Neural cell (in vitro differentiated cells): ENCODE measurements around the gene TUBAL3. TPM values are rescaled to one million over a fixed set of nuclear protein-coding genes. Genes with fewer than 3 reads are reported as not detected.
"Not testable (repeated sequence)": the region's sequence is repeated elsewhere in the genome, so short reads cannot be mapped to it uniquely, and the experiment has no call there.

Experiments
- H2AFZ ChIP-seq: fragments of 200-600, 300-800 bp; sonication (generic), shearing (Covaris generic); 2 replicates; pipeline ENCODE4 v1.6.0; 2014; ENCODE audit warnings: low read depth, mild to moderate bottlenecking, antibody characterized with exemption, low read length, moderate library complexity
- H3F3A ChIP-seq: fragments of 200-600 bp; shearing (Covaris generic); 2 replicates; pipeline ENCODE4 v1.6.1; 2016; ENCODE audit warnings: mild to moderate bottlenecking, moderate library complexity, mixed read lengths, antibody characterized with exemption, low read length; ENCODE audit not compliant: insufficient read depth, poor library complexity, severe bottlenecking
- H3K27ac ChIP-seq: fragments of 200-600, 300-800 bp; sonication (generic), shearing (Covaris generic); 2 replicates; pipeline ENCODE4 v1.5.1; 2014; ENCODE audit warnings: mild to moderate bottlenecking, low read length, moderate library complexity
- H3K27me3 ChIP-seq: fragments of 300-800, 200-600 bp; sonication (generic), shearing (Covaris generic); 2 replicates; pipeline ENCODE4 v1.6.0; 2014; ENCODE audit warnings: mild to moderate bottlenecking, low read depth, low read length, moderate library complexity; ENCODE audit not compliant: insufficient read depth
- H3K36me3 ChIP-seq: fragments of 300-800, 200-600 bp; sonication (generic), shearing (Covaris generic); 2 replicates; pipeline ENCODE4 v1.5.1; 2014; ENCODE audit warnings: mild to moderate bottlenecking, antibody characterized with exemption, low read length, moderate library complexity; ENCODE audit not compliant: insufficient read depth
- H3K4me2 ChIP-seq: fragments of 300-800, 200-600 bp; sonication (generic), shearing (Covaris generic); 2 replicates; pipeline ENCODE4 v1.6.0; 2014; ENCODE audit warnings: mild to moderate bottlenecking, low read length
- H3K4me3 ChIP-seq: fragments of 300-800, 200-600 bp; sonication (generic), shearing (Covaris generic); 2 replicates; pipeline ENCODE4 v1.5.1; 2014; ENCODE audit warnings: mild to moderate bottlenecking, low read length, moderate library complexity
- H3K79me2 ChIP-seq: fragments of 200-600 bp; shearing (Covaris generic); replicated peaks from 2 replicates; pipeline ENCODE4 v1.6.0; 2014; ENCODE audit warnings: mild to moderate bottlenecking, low read length, moderate library complexity; ENCODE audit not compliant: insufficient read depth
- H3K9ac ChIP-seq: fragments of 300-800, 200-600 bp; sonication (generic), shearing (Covaris generic); 2 replicates; pipeline ENCODE4 v1.6.1; 2016; ENCODE audit warnings: mild to moderate bottlenecking, low read length, mixed read lengths
- H3K9me2 ChIP-seq: fragments of 200-600 bp; shearing (Covaris generic); 2 replicates; pipeline ENCODE4 v1.6.1; 2016; ENCODE audit warnings: mild to moderate bottlenecking, low read length, mixed read lengths; ENCODE audit not compliant: insufficient read depth
- H3K9me3 ChIP-seq: fragments of 200-600, 300-800 bp; sonication (generic), shearing (Covaris generic); 2 replicates; pipeline ENCODE4 v1.6.1; 2016; ENCODE audit warnings: mild to moderate bottlenecking, mixed run types, low read length, moderate library complexity, mixed read lengths
- H4K20me1 ChIP-seq: fragments of 200-600 bp; shearing (Covaris generic); 2 replicates; pipeline ENCODE4 v1.6.1; 2016; ENCODE audit warnings: mild to moderate bottlenecking, mixed run types; ENCODE audit not compliant: insufficient read depth
- CTCF ChIP-seq: fragments of 450-650 bp; IDR thresholded peaks from 2 replicates; pipeline ENCODE4 v1.5.1; 2014; ENCODE audit warnings: antibody characterized with exemption, mild to moderate bottlenecking, moderate library complexity; ENCODE audit not compliant: poor library complexity, severe bottlenecking
- EP300 ChIP-seq: fragments of 450-650 bp; conservative IDR thresholded peaks from 2 replicates; pipeline ENCODE4 v1.6.1; 2014; ENCODE audit warnings: antibody characterized with exemption, mild to moderate bottlenecking, moderate library complexity; ENCODE audit not compliant: poor library complexity, severe bottlenecking
- EZH2 ChIP-seq: fragments of 200-600, 300-800 bp; shearing (Covaris generic), sonication (generic); IDR thresholded peaks from 2 replicates; pipeline ENCODE4 v1.6.1; 2014; ENCODE audit warnings: antibody characterized with exemption, low read length, borderline replicate concordance, mild to moderate bottlenecking; ENCODE audit not compliant: insufficient read depth, poor library complexity, severe bottlenecking
- MXI1 ChIP-seq: fragments of 450-650 bp; conservative IDR thresholded peaks from 2 replicates; pipeline ENCODE4 v1.6.1; 2014; ENCODE audit warnings: antibody characterized with exemption, mild to moderate bottlenecking; ENCODE audit not compliant: poor library complexity, severe bottlenecking
- POLR2AphosphoS5 ChIP-seq: IDR thresholded peaks from 2 replicates; pipeline ENCODE4 v1.6.1; 2012
- RAD21 ChIP-seq: fragments of 450-650 bp; conservative IDR thresholded peaks from 2 replicates; pipeline ENCODE4 v1.6.1; 2014; ENCODE audit warnings: antibody characterized with exemption, mild to moderate bottlenecking, moderate library complexity
- SMC3 ChIP-seq: fragments of 450-650 bp; conservative IDR thresholded peaks from 2 replicates; pipeline ENCODE4 v1.6.1; 2014; ENCODE audit warnings: antibody characterized with exemption, mild to moderate bottlenecking, moderate library complexity; ENCODE audit not compliant: poor library complexity
- TAF1 ChIP-seq: IDR thresholded peaks from 2 replicates; pipeline ENCODE4 v1.6.1; 2012; ENCODE audit warnings: low read depth
- polyA plus RNA-seq: library from polyadenylated mRNA; depleted of rRNA; stranded (reverse); fragments of >200 nt; gene quantifications from 2 replicates; pipeline ENCODE4 v1.2.3, GENCODE V29; 2014
- TF ChIP-seq, protein P1 (sequence below): IDR thresholded peaks from 2 replicates; pipeline ENCODE4 v1.6.1; 2012; ENCODE audit warnings: borderline replicate concordance

Gene TUBAL3
- polyA plus RNA-seq, 1 donor from 2014 or later: not detected

- H3K36me3 ChIP-seq, H2AFZ ChIP-seq, H3K27ac ChIP-seq: not testable (repeated sequence)
These were observed 25.4 kb downstream of the TUBAL3 start for GRCh38 chr10:5379202-5379601.

DNA sequence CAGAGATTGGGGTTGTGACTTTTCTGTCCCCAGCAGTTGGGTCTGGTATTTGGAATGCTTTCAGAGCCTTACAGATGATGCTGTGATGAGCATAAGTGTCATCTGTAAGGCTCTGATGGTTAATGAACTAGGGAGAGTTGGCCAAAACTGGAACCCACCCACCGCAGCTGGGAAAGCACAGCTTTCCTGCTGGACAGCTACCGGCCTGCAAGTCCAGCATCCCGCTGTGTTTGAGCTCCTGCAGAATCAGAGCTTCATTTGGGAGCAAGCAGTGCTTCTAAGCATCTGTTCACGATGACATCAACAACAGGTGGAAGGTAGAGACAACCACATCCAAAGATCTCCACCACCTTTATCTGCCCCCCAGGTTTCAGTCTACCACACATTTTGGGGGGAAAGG is 28.2 kb downstream of the TUBAL3 start:
- Histone ChIP-seq H3K4me3 (no peak overlapping the region), H3K9ac (no peak overlapping the region), H3K4me2 (no peak overlapping the region), H3K27me3 (no peaks in the 10 kb centered on the region), H3K27ac (no peak overlapping the region), H3K9me2 (no peaks in the 10 kb centered on the region), H3K9me3 (no peaks in the 10 kb centered on the region), H3K79me2 (no peaks in the 10 kb centered on the region), H3F3A (no peaks in the 10 kb centered on the region), H2AFZ (no peak overlapping the region), H3K36me3 (no peaks in the 10 kb centered on the region), H4K20me1 (no peaks in the 10 kb centered on the region)
- TF ChIP-seq TAF1: no peak
- TF ChIP-seq CTCF: no peak
- TF ChIP-seq, protein P1, sequence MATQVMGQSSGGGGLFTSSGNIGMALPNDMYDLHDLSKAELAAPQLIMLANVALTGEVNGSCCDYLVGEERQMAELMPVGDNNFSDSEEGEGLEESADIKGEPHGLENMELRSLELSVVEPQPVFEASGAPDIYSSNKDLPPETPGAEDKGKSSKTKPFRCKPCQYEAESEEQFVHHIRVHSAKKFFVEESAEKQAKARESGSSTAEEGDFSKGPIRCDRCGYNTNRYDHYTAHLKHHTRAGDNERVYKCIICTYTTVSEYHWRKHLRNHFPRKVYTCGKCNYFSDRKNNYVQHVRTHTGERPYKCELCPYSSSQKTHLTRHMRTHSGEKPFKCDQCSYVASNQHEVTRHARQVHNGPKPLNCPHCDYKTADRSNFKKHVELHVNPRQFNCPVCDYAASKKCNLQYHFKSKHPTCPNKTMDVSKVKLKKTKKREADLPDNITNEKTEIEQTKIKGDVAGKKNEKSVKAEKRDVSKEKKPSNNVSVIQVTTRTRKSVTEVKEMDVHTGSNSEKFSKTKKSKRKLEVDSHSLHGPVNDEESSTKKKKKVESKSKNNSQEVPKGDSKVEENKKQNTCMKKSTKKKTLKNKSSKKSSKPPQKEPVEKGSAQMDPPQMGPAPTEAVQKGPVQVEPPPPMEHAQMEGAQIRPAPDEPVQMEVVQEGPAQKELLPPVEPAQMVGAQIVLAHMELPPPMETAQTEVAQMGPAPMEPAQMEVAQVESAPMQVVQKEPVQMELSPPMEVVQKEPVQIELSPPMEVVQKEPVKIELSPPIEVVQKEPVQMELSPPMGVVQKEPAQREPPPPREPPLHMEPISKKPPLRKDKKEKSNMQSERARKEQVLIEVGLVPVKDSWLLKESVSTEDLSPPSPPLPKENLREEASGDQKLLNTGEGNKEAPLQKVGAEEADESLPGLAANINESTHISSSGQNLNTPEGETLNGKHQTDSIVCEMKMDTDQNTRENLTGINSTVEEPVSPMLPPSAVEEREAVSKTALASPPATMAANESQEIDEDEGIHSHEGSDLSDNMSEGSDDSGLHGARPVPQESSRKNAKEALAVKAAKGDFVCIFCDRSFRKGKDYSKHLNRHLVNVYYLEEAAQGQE: no peak
- no peak for TF ChIP-seq MXI1
- no peak for TF ChIP-seq EP300
- no peak for TF ChIP-seq RAD21
- TF ChIP-seq EZH2: no peak
- no peak for TF ChIP-seq POLR2AphosphoS5
- TF ChIP-seq SMC3: no peak

More at GRCh38 chr10:5379202-5379601, 25.4 kb downstream of the TUBAL3 start:
- not testable (repeated sequence) for H3K4me2 ChIP-seq, H3K79me2 ChIP-seq, H3K9ac ChIP-seq, H3F3A ChIP-seq, H4K20me1 ChIP-seq, H3K9me2 ChIP-seq, H3K9me3 ChIP-seq, H3K27me3 ChIP-seq, H3K4me3 ChIP-seq
